GM18951 (cell line): Measurements from ENCODE around the gene NKAIN2.

ENCODE experiments used
- POLR2A ChIP-seq: IDR thresholded peaks from 4 replicates; pipeline ENCODE4 v1.6.1; 2011; ENCODE audit warnings: mild to moderate bottlenecking; ENCODE audit not compliant: insufficient read length, insufficient read depth; ENCODE audit errors: extremely low read depth
- in situ Hi-C: fragments of 300-500 bp; cut with MboI; formaldehyde crosslinking; loops from one replicate; pipeline ENCODE4 v1.12.0; 2022; ENCODE audit warnings: low sequenced_read_pairs, mixed read lengths, inconsistent platforms; ENCODE audit not compliant: unreplicated experiment

Gene NKAIN2

GRCh38 chr6:124622351-124622750 lies 818.7 kb downstream of the NKAIN2 start:
- in situ Hi-C loops: no loop called here
- TF ChIP-seq POLR2A: no peak

- in situ Hi-C loops: no loop called here
Observed at GRCh38 chr6:124633655-124634054, 830.0 kb downstream of the NKAIN2 start.

GRCh38 chr6:124640432-124640831 lies 836.8 kb downstream of the NKAIN2 start:
- in situ Hi-C loops: no loop called here
- TF ChIP-seq POLR2A: no peak

More at GRCh38 chr6:124633655-124634054, 830.0 kb downstream of the NKAIN2 start:
- no peak for TF ChIP-seq POLR2A

GRCh38 chr6:124655866-124656265 lies 852.2 kb downstream of the NKAIN2 start:
- in situ Hi-C loops: no loop called here
- TF ChIP-seq POLR2A: no peak

GRCh38 chr6:124658053-124658452 lies 854.4 kb downstream of the NKAIN2 start:
- TF ChIP-seq POLR2A: no peak
- in situ Hi-C loops: no loop called here

GRCh38 chr6:124659427-124659826 lies 855.8 kb downstream of the NKAIN2 start:
- in situ Hi-C loops: no loop called here
- no peak for TF ChIP-seq POLR2A

- in situ Hi-C loops: no loop called here
- no peak for TF ChIP-seq POLR2A
Observed at GRCh38 chr6:124660185-124660584, 856.5 kb downstream of the NKAIN2 start.

GRCh38 chr6:124661097-124661661 lies 857.5 kb downstream of the NKAIN2 start:
- no peak for TF ChIP-seq POLR2A
- in situ Hi-C loops: no loop called here

GRCh38 chr6:124668028-124668427 lies 864.4 kb downstream of the NKAIN2 start:
- in situ Hi-C loops: no loop called here
- TF ChIP-seq POLR2A: no peak

GRCh38 chr6:124669713-124670480 lies 866.2 kb downstream of the NKAIN2 start:
- TF ChIP-seq POLR2A: no peak
- in situ Hi-C loops: no loop called here

GRCh38 chr6:124670801-124671200 lies 867.1 kb downstream of the NKAIN2 start:
- in situ Hi-C loops: no loop called here
- TF ChIP-seq POLR2A: no peak

- in situ Hi-C loops: no loop called here
- no peak for TF ChIP-seq POLR2A
Observed at GRCh38 chr6:124671324-124671723, 867.7 kb downstream of the NKAIN2 start.

- TF ChIP-seq POLR2A: no peak
- in situ Hi-C loops: no loop called here
Observed at GRCh38 chr6:124674042-124674441, 870.4 kb downstream of the NKAIN2 start.

- TF ChIP-seq POLR2A: no peak
- in situ Hi-C loops: no loop called here
Observed at GRCh38 chr6:124676033-124676432, 872.4 kb downstream of the NKAIN2 start.

GRCh38 chr6:124677874-124678273 lies 874.2 kb downstream of the NKAIN2 start:
- in situ Hi-C loops: no loop called here
- TF ChIP-seq POLR2A: no peak

GRCh38 chr6:124679387-124679786 lies 875.7 kb downstream of the NKAIN2 start:
- TF ChIP-seq POLR2A: no peak
- in situ Hi-C loops: no loop called here
